ENCODE results near the gene ANKRD29.

The ANKRD29 gene

GRCh38 chr18:23608211-23608610 is 54.5 kb downstream of the ANKRD29 start:
- Histone ChIP-seq H3K27me3 (ENCODE audit: insufficient read depth, low read depth, severe bottlenecking) (no peaks in the 10 kb centered on the region), H3K27ac (no peak overlapping the region), H3K9me3 (ENCODE audit: severe bottlenecking) (no peaks in the 10 kb centered on the region), H3K36me3 (no peaks in the 10 kb centered on the region), H3K4me3 (ENCODE audit: low read depth, low read length) (no peak overlapping the region)
- TF ChIP-seq, protein P1, sequence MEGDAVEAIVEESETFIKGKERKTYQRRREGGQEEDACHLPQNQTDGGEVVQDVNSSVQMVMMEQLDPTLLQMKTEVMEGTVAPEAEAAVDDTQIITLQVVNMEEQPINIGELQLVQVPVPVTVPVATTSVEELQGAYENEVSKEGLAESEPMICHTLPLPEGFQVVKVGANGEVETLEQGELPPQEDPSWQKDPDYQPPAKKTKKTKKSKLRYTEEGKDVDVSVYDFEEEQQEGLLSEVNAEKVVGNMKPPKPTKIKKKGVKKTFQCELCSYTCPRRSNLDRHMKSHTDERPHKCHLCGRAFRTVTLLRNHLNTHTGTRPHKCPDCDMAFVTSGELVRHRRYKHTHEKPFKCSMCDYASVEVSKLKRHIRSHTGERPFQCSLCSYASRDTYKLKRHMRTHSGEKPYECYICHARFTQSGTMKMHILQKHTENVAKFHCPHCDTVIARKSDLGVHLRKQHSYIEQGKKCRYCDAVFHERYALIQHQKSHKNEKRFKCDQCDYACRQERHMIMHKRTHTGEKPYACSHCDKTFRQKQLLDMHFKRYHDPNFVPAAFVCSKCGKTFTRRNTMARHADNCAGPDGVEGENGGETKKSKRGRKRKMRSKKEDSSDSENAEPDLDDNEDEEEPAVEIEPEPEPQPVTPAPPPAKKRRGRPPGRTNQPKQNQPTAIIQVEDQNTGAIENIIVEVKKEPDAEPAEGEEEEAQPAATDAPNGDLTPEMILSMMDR (IDR thresholded peaks at IDR 0.05; ENCODE audit: low read depth, low read length): no peak
- DNase-seq: no peak

DNA sequence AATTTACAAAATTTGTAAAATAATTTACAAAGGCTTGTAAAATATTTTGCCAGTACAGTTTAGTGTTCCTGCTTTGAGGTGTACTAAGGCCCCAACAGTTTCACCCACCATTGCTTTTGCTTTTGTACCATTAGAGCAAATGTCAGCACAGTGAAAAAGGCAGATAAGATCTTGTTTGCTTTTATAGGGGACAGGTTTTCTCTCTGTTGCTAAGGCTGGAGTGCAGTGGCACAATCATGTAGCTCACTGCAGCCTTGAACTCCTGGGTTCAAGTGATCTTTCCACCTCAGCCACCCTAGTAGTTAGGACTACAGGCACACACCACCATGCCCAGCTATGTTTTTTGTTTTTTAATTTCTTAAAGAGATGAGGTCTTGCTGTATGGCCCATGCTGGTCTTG is 56.8 kb downstream of the ANKRD29 start:
- TF ChIP-seq, protein P1 (IDR thresholded peaks at IDR 0.05; ENCODE audit: low read depth, low read length): no peak
- Histone ChIP-seq H3K4me3 (ENCODE audit: low read depth, low read length) (no peak overlapping the region), H3K9me3 (ENCODE audit: severe bottlenecking) (no peaks in the 10 kb centered on the region), H3K36me3 (no peaks in the 10 kb centered on the region), H3K27ac (no peak overlapping the region), H3K27me3 (ENCODE audit: insufficient read depth, low read depth, severe bottlenecking) (no peaks in the 10 kb centered on the region)
- no peak for DNase-seq

DNA sequence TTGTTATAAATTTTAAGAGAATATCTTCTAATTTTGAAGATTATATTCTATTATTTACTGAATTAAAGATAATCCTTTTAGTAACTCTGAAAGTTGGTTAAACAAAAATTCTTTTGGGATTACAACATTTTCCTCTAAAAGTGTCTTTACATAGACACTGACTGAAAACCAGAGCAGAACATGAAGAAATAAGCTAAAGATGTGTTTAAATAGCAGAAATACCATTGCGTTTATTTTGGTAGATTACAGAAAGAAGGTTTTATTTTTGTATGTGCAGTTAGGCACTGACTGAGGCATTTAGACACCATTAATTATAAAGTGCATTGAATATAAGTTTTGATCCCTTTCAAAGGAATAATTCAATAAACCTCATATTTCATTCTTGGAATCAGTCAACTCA is 62.9 kb downstream of the ANKRD29 start:
- TF ChIP-seq, protein P1 (IDR thresholded peaks at IDR 0.05; ENCODE audit: low read depth, low read length): no peak
- H3K4me3 ChIP-seq (ENCODE audit: low read depth, low read length): no peak overlapping the region
- H3K9me3 ChIP-seq (ENCODE audit: severe bottlenecking): no peaks in the 10 kb centered on the region
- no peak overlapping the region for H3K27ac ChIP-seq
- no peaks in the 10 kb centered on the region for H3K36me3 ChIP-seq
- DNase-seq: no peak
- H3K27me3 ChIP-seq (ENCODE audit: insufficient read depth, low read depth, severe bottlenecking): no peaks in the 10 kb centered on the region

DNA sequence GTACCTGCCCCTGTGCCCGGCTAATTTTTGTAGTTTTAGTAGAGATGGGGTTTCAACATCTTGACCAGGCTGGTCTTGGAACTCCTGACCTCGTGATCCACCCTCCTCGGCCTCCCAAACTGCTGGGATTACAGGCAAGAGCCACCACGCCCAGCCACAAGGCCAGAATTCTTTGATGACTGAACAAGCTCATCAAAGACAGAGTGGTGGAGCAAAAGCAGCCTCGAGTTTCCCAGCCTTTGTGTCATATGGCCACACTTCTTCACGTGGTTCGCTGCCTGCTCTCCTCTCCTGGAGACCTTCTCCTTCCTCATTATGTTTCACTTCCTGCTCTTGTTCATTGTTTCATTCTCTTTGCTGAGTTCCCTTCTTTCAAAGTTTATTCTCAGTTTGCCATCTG is 66.5 kb downstream of the ANKRD29 start:
- no peak for DNase-seq
- no peak overlapping the region for H3K4me3 ChIP-seq (ENCODE audit: low read depth, low read length)
- H3K27me3 ChIP-seq (ENCODE audit: insufficient read depth, low read depth, severe bottlenecking): no peaks in the 10 kb centered on the region
- H3K36me3 ChIP-seq: no peaks in the 10 kb centered on the region
- H3K27ac ChIP-seq: no peak overlapping the region
- H3K9me3 ChIP-seq (ENCODE audit: severe bottlenecking): no peaks in the 10 kb centered on the region
- TF ChIP-seq, protein P1 (IDR thresholded peaks at IDR 0.05; ENCODE audit: low read depth, low read length): no peak

DNA sequence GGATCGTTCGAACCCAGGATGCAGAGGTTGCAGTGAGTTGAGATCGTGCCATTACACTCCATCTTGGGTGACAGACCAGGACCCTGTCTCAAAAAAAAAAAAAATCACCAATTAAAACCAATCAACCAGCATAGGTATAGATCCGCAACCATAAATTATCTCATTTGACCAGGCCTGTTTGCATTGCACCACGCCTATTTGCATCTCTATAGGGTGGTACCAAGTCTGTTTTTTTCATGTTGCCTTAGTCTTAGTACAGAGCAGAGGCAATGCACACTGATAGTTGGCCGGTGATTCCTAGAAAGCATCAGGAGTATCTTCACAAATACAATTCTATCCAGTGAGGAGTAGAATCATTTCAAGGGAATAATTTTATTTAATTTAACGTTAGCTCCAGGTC is 67.1 kb downstream of the ANKRD29 start:
- no peak for DNase-seq
- no peak overlapping the region for H3K27ac ChIP-seq
- H3K4me3 ChIP-seq (ENCODE audit: low read depth, low read length): no peak overlapping the region
- H3K36me3 ChIP-seq: no peaks in the 10 kb centered on the region
- TF ChIP-seq, protein P1 (IDR thresholded peaks at IDR 0.05; ENCODE audit: low read depth, low read length): no peak
- H3K9me3 ChIP-seq (ENCODE audit: severe bottlenecking): no peaks in the 10 kb centered on the region
- H3K27me3 ChIP-seq (ENCODE audit: insufficient read depth, low read depth, severe bottlenecking): no peaks in the 10 kb centered on the region

- no peaks in the 10 kb centered on the region for H3K36me3 ChIP-seq
- no peak overlapping the region for H3K4me3 ChIP-seq (ENCODE audit: low read depth, low read length)
- TF ChIP-seq, protein P1 (IDR thresholded peaks at IDR 0.05; ENCODE audit: low read depth, low read length): no peak
- no peak overlapping the region for H3K27ac ChIP-seq
- no peak for DNase-seq
- no peaks in the 10 kb centered on the region for H3K9me3 ChIP-seq (ENCODE audit: severe bottlenecking)
- no peaks in the 10 kb centered on the region for H3K27me3 ChIP-seq (ENCODE audit: insufficient read depth, low read depth, severe bottlenecking)
Measured at GRCh38 chr18:23593720-23594119, 69.0 kb downstream of the ANKRD29 start.

Measured in WERI-Rb-1 (cell line).